Mesendoderm (in vitro differentiated cells): ENCODE data around the gene PDE9A.

Experiments
- DNase-seq: peaks from one replicate; pipeline ENCODE4 v3.0.0; 2013
- H2AK5ac ChIP-seq: 2 replicates; pipeline ENCODE4 v1.6.1; 2013; ENCODE audit warnings: low read length, inconsistent platforms
- H2BK120ac ChIP-seq: 2 replicates; pipeline ENCODE4 v1.6.1; 2013; ENCODE audit warnings: low read depth, mild to moderate bottlenecking, low read length, moderate library complexity, mixed read lengths
- H2BK15ac ChIP-seq: replicated peaks from 2 replicates; pipeline ENCODE4 v1.6.1; 2013; ENCODE audit warnings: low read depth, mild to moderate bottlenecking, moderate library complexity
- H2BK5ac ChIP-seq: 2 replicates; pipeline ENCODE4 v1.6.1; 2013; ENCODE audit warnings: low read length, inconsistent platforms
- H3K18ac ChIP-seq: 2 replicates; pipeline ENCODE4 v1.6.1; 2013; ENCODE audit warnings: mild to moderate bottlenecking, low read length, mixed read lengths
- H3K23ac ChIP-seq: one replicate; pipeline ENCODE4 v1.6.1; 2013; ENCODE audit warnings: low read length
- H3K27ac ChIP-seq: 2 replicates; pipeline ENCODE4 v1.5.1; 2013; ENCODE audit warnings: low read depth, mild to moderate bottlenecking, inconsistent platforms, low read length, moderate library complexity
- H3K27me3 ChIP-seq: 2 replicates; pipeline ENCODE4 v1.6.1; 2013; ENCODE audit warnings: low read length, control low read depth, mild to moderate bottlenecking, inconsistent platforms; ENCODE audit not compliant: insufficient read depth, poor library complexity
- H3K36me3 ChIP-seq: 2 replicates; pipeline ENCODE4 v1.6.1; 2013; ENCODE audit warnings: low read length, inconsistent platforms; ENCODE audit not compliant: control insufficient read depth, insufficient read depth
- H3K4ac ChIP-seq: one replicate; pipeline ENCODE4 v1.6.1; 2013; ENCODE audit warnings: low read depth, mild to moderate bottlenecking, low read length, moderate library complexity
- H3K4me1 ChIP-seq: 2 replicates; pipeline ENCODE4 v1.6.1; 2013; ENCODE audit warnings: low read depth, low read length, inconsistent platforms; ENCODE audit not compliant: control insufficient read depth
- H3K4me2 ChIP-seq: 2 replicates; pipeline ENCODE4 v1.6.1; 2013; ENCODE audit warnings: low read length
- H3K4me3 ChIP-seq: 2 replicates; pipeline ENCODE4 v1.5.1; 2013; ENCODE audit warnings: mild to moderate bottlenecking, low read length
- H3K56ac ChIP-seq: one replicate; pipeline ENCODE4 v1.6.1; 2013; ENCODE audit warnings: low read length
- H3K79me1 ChIP-seq: 2 replicates; pipeline ENCODE4 v1.6.1; 2013; ENCODE audit warnings: low read length, inconsistent platforms
- H3K79me2 ChIP-seq: 2 replicates; pipeline ENCODE4 v1.6.1; 2013; ENCODE audit warnings: mild to moderate bottlenecking, low read length; ENCODE audit not compliant: control insufficient read depth, insufficient read depth
- H3K9ac ChIP-seq: 2 replicates; pipeline ENCODE4 v1.6.1; 2013; ENCODE audit warnings: low read length, inconsistent platforms
- H4K5ac ChIP-seq: one replicate; pipeline ENCODE4 v1.6.1; 2013; ENCODE audit warnings: low read length
- H4K8ac ChIP-seq: one replicate; pipeline ENCODE4 v1.6.1; 2013; ENCODE audit warnings: low read depth, mild to moderate bottlenecking, control low read depth, low read length, moderate library complexity
- WGBS: extraction: QIAGEN DNeasy Blood & Tissue Kit; methylation state at CpG from one replicate; pipeline ENCODE4 v1.1.7; 2013; ENCODE audit warnings: low lambda C conversion rate, missing lambda C conversion rate; ENCODE audit not compliant: insufficient coverage; ENCODE audit errors: extremely low coverage; 5-methylcytosine and 5-hydroxymethylcytosine counted together

PDE9A gene

DNA sequence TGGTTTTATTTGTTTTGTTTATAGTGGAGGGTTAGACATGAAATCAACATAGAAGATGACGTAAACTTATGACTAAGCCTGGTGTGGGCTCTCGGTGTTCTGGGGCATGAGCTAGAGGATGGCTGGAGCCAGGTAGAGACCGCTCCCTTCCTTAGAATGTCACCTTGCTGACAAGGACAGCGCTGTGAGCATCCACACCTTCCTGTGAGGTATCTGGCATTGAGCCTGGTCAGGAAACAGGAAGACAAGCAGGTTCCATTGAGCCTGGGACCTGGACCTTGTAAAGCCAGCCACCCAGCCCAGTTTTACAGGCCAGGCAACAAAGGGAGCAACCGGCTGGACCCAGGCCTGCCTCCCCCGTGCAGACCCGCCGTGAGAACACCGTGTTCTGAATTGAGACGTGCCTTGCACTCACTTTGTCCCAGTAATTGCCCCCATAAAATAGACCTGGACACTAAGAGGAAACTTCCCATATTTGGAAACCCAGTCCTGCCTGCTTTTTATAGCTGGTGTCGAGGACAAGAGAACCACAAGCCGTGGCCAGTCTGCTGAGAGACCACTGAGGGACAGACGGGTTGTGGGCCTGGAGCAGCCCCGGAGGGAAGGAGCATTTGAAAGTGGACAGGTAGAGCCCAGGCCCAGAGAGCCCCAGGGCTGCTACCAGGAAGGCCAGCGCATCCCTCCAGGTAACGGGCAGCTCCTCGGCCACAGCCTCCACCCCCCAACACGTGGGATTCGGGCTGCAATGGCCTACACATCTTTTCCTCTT lies 78.0 kb downstream of the PDE9A start:
- Histone ChIP-seq H3K23ac (no peak overlapping the region), H3K9ac (no peak overlapping the region), H4K5ac (no peak overlapping the region), H3K79me2 (no peaks in the 10 kb centered on the region), H3K79me1 (no peaks in the 10 kb centered on the region), H2AK5ac (no peak overlapping the region), H3K56ac (no peak overlapping the region), H3K27me3 (no peaks in the 10 kb centered on the region), H3K18ac (no peak overlapping the region), H2BK120ac (no peak overlapping the region), H3K4me2 (no peak overlapping the region), H4K8ac (no peak overlapping the region), H2BK5ac (no peak overlapping the region), H2BK15ac (no peak overlapping the region), H3K4me3 (no peak overlapping the region), H3K36me3 (peaks cover 14% of the 10 kb centered on the region), H3K27ac (no peak overlapping the region), H3K4me1 (no peaks in the 10 kb centered on the region), H3K4ac (no peak overlapping the region)
- DNase-seq: no peak
- WGBS: no CpG with 5 or more reads among the region's 19 CpGs

DNA sequence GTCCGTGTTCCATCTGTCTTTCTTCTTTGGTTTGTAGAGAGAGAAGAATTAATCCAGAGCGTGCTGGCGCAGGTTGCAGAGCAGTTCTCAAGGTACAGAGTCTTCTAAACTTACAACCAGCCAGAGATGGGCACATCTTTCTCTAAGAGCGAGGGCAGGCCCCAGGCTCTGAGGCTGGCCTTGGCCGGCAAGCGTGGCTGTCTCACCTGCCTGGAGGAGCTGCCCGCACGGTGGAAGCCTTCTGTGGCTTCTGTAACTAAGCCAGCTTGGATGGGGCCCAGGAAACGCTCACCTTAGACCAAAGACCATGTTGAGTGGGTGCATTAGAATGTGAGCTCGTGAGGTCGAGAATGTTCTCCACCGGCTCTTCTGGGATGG lies 78.6 kb downstream of the PDE9A start:
- H3K18ac ChIP-seq: no peak overlapping the region
- H3K4me3 ChIP-seq: no peak overlapping the region
- no peak overlapping the region for H3K23ac ChIP-seq
- H3K9ac ChIP-seq: no peak overlapping the region
- H3K79me1 ChIP-seq: no peaks in the 10 kb centered on the region
- no peak for DNase-seq
- WGBS: no CpG with 5 or more reads among the region's 12 CpGs
- no peak overlapping the region for H3K56ac ChIP-seq
- H3K4me2 ChIP-seq: no peak overlapping the region
- H2BK5ac ChIP-seq: no peak overlapping the region
- no peak overlapping the region for H2BK120ac ChIP-seq
- no peak overlapping the region for H4K5ac ChIP-seq
- H3K36me3 ChIP-seq: peaks cover 16% of the 10 kb centered on the region
- H2BK15ac ChIP-seq: no peak overlapping the region
- no peak overlapping the region for H2AK5ac ChIP-seq
- no peaks in the 10 kb centered on the region for H3K79me2 ChIP-seq
- H4K8ac ChIP-seq: no peak overlapping the region
- H3K4ac ChIP-seq: no peak overlapping the region
- no peaks in the 10 kb centered on the region for H3K27me3 ChIP-seq
- no peak overlapping the region for H3K27ac ChIP-seq
- no peaks in the 10 kb centered on the region for H3K4me1 ChIP-seq

- no peaks in the 10 kb centered on the region for H3K79me2 ChIP-seq
- WGBS: no CpG with 5 or more reads among the region's 7 CpGs
- no peak overlapping the region for H3K27ac ChIP-seq
- no peak overlapping the region for H4K5ac ChIP-seq
- no peak overlapping the region for H3K4ac ChIP-seq
- no peak overlapping the region for H4K8ac ChIP-seq
- no peak overlapping the region for H3K56ac ChIP-seq
- no peaks in the 10 kb centered on the region for H3K4me1 ChIP-seq
- H2BK5ac ChIP-seq: no peak overlapping the region
- no peak overlapping the region for H3K4me2 ChIP-seq
- H3K23ac ChIP-seq: no peak overlapping the region
- no peak overlapping the region for H2BK120ac ChIP-seq
- H3K9ac ChIP-seq: no peak overlapping the region
- H3K27me3 ChIP-seq: no peaks in the 10 kb centered on the region
- DNase-seq: no peak
- H2AK5ac ChIP-seq: no peak overlapping the region
- no peaks in the 10 kb centered on the region for H3K79me1 ChIP-seq
- H3K4me3 ChIP-seq: no peak overlapping the region
- H2BK15ac ChIP-seq: no peak overlapping the region
- H3K18ac ChIP-seq: no peak overlapping the region
- H3K36me3 ChIP-seq: peaks cover 16% of the 10 kb centered on the region
Measured at GRCh38 chr21:42733037-42733627, 79.7 kb downstream of the PDE9A start.

GRCh38 chr21:42733874-42734273 lies 80.5 kb downstream of the PDE9A start:
- Histone ChIP-seq H3K79me2 (no peaks in the 10 kb centered on the region), H2BK5ac (no peak overlapping the region), H3K27ac (no peak overlapping the region)

GRCh38 chr21:42734323-42734971 lies 81.0 kb downstream of the PDE9A start:
- DNase-seq: no peak
- H3K27me3 ChIP-seq: no peaks in the 10 kb centered on the region
- no CpG with 5 or more reads among the region's 7 CpGs for WGBS
- no peak overlapping the region for H3K9ac ChIP-seq
- no peak overlapping the region for H2BK15ac ChIP-seq
- H3K79me2 ChIP-seq: no peaks in the 10 kb centered on the region
- H4K5ac ChIP-seq: no peak overlapping the region
- H3K4me3 ChIP-seq: no peak overlapping the region
- no peak overlapping the region for H3K4me2 ChIP-seq
- H4K8ac ChIP-seq: no peak overlapping the region
- H3K4me1 ChIP-seq: no peaks in the 10 kb centered on the region
- no peaks in the 10 kb centered on the region for H3K79me1 ChIP-seq
- H3K27ac ChIP-seq: no peak overlapping the region
- no peak overlapping the region for H3K23ac ChIP-seq
- H2BK5ac ChIP-seq: no peak overlapping the region
- H2AK5ac ChIP-seq: no peak overlapping the region
- no peak overlapping the region for H3K56ac ChIP-seq
- H3K18ac ChIP-seq: no peak overlapping the region
- H2BK120ac ChIP-seq: no peak overlapping the region
- no peak overlapping the region for H3K4ac ChIP-seq
- H3K36me3 ChIP-seq: peaks cover 16% of the 10 kb centered on the region

More at GRCh38 chr21:42733874-42734273, 80.5 kb downstream of the PDE9A start:
- DNase-seq: no peak
- H2AK5ac ChIP-seq: no peak overlapping the region
- H3K56ac ChIP-seq: no peak overlapping the region
- H3K27me3 ChIP-seq: no peaks in the 10 kb centered on the region
- no peaks in the 10 kb centered on the region for H3K4me1 ChIP-seq
- no peak overlapping the region for H4K8ac ChIP-seq
- H3K4ac ChIP-seq: no peak overlapping the region
- no peak overlapping the region for H2BK15ac ChIP-seq
- H3K36me3 ChIP-seq: peaks cover 16% of the 10 kb centered on the region
- no peak overlapping the region for H4K5ac ChIP-seq
- WGBS: no CpG with 5 or more reads among the region's 7 CpGs
- H3K4me2 ChIP-seq: no peak overlapping the region
- H3K23ac ChIP-seq: no peak overlapping the region
- no peak overlapping the region for H3K4me3 ChIP-seq
- H3K9ac ChIP-seq: no peak overlapping the region
- H3K79me1 ChIP-seq: no peaks in the 10 kb centered on the region
- H3K18ac ChIP-seq: no peak overlapping the region
- no peak overlapping the region for H2BK120ac ChIP-seq
